Gastroesophageal sphincter (tissue), 4 donors: ENCODE measurements around the gene SECISBP2L. TPM values are rescaled to one million over a fixed set of nuclear protein-coding genes. Genes with fewer than 3 reads are reported as not detected.

Experiments
- ATAC-seq: fragments of 150-250 bp; one replicate; pipeline ENCODE4 v1.9.1; 2016; ENCODE audit warnings: mild to moderate bottlenecking, moderate library complexity
- H3K27ac ChIP-seq, 4 donors: fragments of 200-600 bp; sonication (generic) in 3 of 4; 1 replicate in 3 of 4; 2 replicates in 1 of 4; pipeline ENCODE4 v1.5.1; 2016 to 2019
- H3K27me3 ChIP-seq: fragments of 200-600 bp; sonication (generic); one replicate; pipeline ENCODE4 v1.5.1; 2019
- H3K36me3 ChIP-seq, 2 donors: fragments of 200-600 bp; sonication (generic); one replicate each; pipeline ENCODE4 v1.5.1; 2019; ENCODE audit warnings: control low read depth in 1 of 2
- H3K4me1 ChIP-seq, 3 donors: fragments of 200-600 bp; sonication (generic); 1 replicate in 2 of 3; 2 replicates in 1 of 3; pipeline ENCODE4 v1.5.1; 2016 to 2019; ENCODE audit warnings: control low read depth in 2 of 3
- H3K4me3 ChIP-seq, 2 donors: fragments of 200-600 bp; sonication (generic); one replicate each; pipeline ENCODE4 v1.5.1; 2019; ENCODE audit warnings: mild to moderate bottlenecking in 1 of 2, moderate library complexity in 1 of 2
- H3K9me3 ChIP-seq, 3 donors: fragments of 200-600 bp; sonication (generic); one replicate each; pipeline ENCODE4 v1.5.1; 2017 to 2019; ENCODE audit warnings: control low read depth in 2 of 3
- EP300 ChIP-seq: sonication (generic); formaldehyde crosslinking; IDR thresholded peaks from one replicate; pipeline ENCODE4 v1.6.1; 2017; ENCODE audit warnings: antibody characterized with exemption, mild to moderate bottlenecking
- POLR2A ChIP-seq, 2 donors: fragments of 450-650 bp; IDR thresholded peaks; one replicate each; pipeline ENCODE4 v1.6.1; 2017; ENCODE audit warnings: antibody characterized with exemption in 2 of 2, mild to moderate bottlenecking in 2 of 2, moderate library complexity in 1 of 2
- POLR2AphosphoS5 ChIP-seq: sonication (generic); formaldehyde crosslinking; IDR thresholded peaks from one replicate; pipeline ENCODE4 v1.6.1; 2017; ENCODE audit warnings: antibody characterized with exemption
- WGBS, 2 donors: methylation state at CpG; one replicate each; pipeline ENCODE4 v1.1.5; 2018; ENCODE audit warnings: low coverage in 1 of 2; 5-methylcytosine and 5-hydroxymethylcytosine counted together
- total RNA-seq, 4 donors: library from RNA; depleted of rRNA; stranded (reverse); fragments of >200 nt; gene quantifications; one replicate each; pipeline ENCODE4 v1.1.0, GENCODE V29; 2016
- TF ChIP-seq, protein P1 (sequence below), 4 experiments: fragments of 200-600 bp in 2 of 4; fragments of 450-650 bp in 2 of 4; sonication (generic) in 1 of 4; IDR thresholded peaks; one replicate each; pipeline ENCODE4 v1.5.1; 2017 to 2019; ENCODE audit warnings: antibody characterized with exemption in 4 of 4, mild to moderate bottlenecking in 2 of 4, moderate library complexity in 2 of 4

SECISBP2L gene
- total RNA-seq, 4 donors from 2014 or later, result 43.3 to 65.4 (median 63.0) TPM

DNA sequence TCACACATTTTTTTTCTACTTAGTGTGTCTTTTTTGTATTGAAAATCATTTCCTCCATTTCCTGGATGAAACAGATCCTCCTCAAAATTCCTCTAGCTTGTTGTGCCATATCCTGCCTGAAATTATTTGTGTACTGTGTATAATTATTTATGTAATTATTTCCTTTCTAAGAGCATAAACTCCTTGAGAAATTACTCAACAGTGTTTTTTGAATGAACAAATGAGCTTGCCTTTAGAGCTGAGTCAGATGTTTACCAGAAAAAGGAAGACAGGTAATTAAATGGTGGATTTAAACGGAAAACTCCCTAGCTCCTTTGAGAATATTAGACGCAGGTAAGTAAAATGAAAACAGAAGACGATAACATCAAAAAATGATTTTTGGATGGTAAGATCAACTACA lies 13.2 kb upstream of the SECISBP2L start:
- Histone ChIP-seq H3K4me3 (no peak overlapping the region), H3K9me3 (no peaks in the 10 kb centered on the region), H3K36me3 (no peaks in the 10 kb centered on the region), H3K4me1 (no peaks in the 10 kb centered on the region), H3K27me3 (no peaks in the 10 kb centered on the region), H3K27ac (no peak overlapping the region)
- no peak for TF ChIP-seq POLR2AphosphoS5
- WGBS, 2 donors, result 81 to 94% methylated on average over 3 of the region's 3 CpGs
- ATAC-seq, result no peak

DNA sequence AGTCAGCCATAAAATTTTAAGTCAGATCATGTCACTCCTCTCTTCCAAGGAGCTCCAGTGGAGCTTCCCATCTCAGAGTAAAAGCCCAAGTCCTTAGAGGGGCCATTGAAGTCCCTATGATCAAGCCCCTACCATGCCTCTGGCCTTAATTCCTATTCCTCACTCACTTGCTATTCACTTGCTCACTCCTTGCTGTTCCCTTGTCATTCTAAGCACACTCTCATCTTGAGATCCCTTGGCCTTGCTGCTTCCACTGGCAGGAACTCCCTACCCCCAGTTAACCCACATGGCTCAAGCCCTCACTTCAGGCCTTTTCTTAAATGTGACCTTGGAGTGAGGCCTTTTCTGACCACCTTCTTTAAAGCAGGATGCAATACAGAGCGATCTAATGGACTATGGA lies 12.3 kb upstream of the SECISBP2L start:
- Histone ChIP-seq H3K27ac (no peak overlapping the region), H3K4me3 (no peak overlapping the region), H3K36me3 (no peaks in the 10 kb centered on the region), H3K9me3 (no peaks in the 10 kb centered on the region), H3K27me3 (no peaks in the 10 kb centered on the region), H3K4me1 (no peaks in the 10 kb centered on the region)
- TF ChIP-seq POLR2A (IDR thresholded peaks at IDR 0.05), result no peak
- TF ChIP-seq EP300, result no peak
- no peak for TF ChIP-seq POLR2AphosphoS5
- TF ChIP-seq, protein P1, sequence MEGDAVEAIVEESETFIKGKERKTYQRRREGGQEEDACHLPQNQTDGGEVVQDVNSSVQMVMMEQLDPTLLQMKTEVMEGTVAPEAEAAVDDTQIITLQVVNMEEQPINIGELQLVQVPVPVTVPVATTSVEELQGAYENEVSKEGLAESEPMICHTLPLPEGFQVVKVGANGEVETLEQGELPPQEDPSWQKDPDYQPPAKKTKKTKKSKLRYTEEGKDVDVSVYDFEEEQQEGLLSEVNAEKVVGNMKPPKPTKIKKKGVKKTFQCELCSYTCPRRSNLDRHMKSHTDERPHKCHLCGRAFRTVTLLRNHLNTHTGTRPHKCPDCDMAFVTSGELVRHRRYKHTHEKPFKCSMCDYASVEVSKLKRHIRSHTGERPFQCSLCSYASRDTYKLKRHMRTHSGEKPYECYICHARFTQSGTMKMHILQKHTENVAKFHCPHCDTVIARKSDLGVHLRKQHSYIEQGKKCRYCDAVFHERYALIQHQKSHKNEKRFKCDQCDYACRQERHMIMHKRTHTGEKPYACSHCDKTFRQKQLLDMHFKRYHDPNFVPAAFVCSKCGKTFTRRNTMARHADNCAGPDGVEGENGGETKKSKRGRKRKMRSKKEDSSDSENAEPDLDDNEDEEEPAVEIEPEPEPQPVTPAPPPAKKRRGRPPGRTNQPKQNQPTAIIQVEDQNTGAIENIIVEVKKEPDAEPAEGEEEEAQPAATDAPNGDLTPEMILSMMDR (IDR thresholded peaks at IDR 0.05), result no peak
- WGBS, 2 donors, result 90% methylated on average over 1 of the region's 1 CpG; no CpG with 5 or more reads in 1 of the 2 donors
- ATAC-seq, result no peak

DNA sequence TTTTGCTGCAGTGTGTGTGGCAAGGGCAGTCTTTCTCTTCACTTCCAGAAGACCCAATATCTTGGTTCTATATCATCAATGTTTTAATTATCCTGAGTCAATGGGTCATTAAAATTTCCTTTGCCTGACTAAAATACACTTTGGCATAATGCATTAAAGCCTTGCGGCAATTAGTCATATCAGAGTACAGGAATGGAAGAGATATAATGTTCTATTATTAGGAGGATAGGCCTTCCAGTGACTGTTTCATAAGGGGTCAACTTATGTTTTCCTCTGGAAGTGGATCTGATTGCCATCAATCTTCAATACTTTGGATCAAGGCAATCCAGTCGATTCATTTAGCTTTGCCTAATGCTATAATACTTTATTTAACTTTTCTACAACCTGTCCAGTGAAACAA lies 9.4 kb upstream of the SECISBP2L start:
- no peak for TF ChIP-seq EP300
- TF ChIP-seq POLR2AphosphoS5, result no peak
- TF ChIP-seq, protein P1 (IDR thresholded peaks at IDR 0.05), result no peak
- no peak for TF ChIP-seq POLR2A (IDR thresholded peaks at IDR 0.05)
- no peak for ATAC-seq
- H3K9me3 ChIP-seq, result no peaks in the 10 kb centered on the region
- H3K4me1 ChIP-seq, result no peaks in the 10 kb centered on the region
- H3K27ac ChIP-seq, result no peak overlapping the region
- H3K4me3 ChIP-seq, result no peak overlapping the region
- H3K36me3 ChIP-seq, result no peaks in the 10 kb centered on the region
- WGBS, 2 donors, result 72 to 78% methylated on average over 1 to 2 of the region's 2 CpGs
- no peaks in the 10 kb centered on the region for H3K27me3 ChIP-seq

DNA sequence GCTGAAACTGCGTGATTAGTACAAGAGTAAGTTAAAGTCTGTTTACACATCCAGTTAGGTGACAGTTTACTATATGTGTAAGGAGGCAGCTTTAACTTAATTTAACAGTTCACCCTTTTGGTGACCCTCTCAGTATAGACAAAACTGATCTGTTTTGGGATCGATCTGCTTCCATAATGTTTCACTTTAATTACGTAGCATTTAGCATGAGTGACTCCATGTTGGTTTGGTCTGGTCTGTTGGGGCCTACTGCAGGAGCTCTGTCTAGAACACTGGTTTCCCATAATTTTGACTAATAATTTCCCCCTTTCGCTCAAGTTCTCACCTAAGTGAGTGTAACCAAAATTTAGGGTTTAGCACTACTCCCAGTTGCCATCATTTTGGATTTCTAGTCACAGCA lies 6.4 kb upstream of the SECISBP2L start:
- H3K27me3 ChIP-seq, result no peaks in the 10 kb centered on the region
- no peaks in the 10 kb centered on the region for H3K36me3 ChIP-seq
- H3K9me3 ChIP-seq, result no peaks in the 10 kb centered on the region
- ATAC-seq, result no peak
- no peak overlapping the region for H3K4me3 ChIP-seq
- no peaks in the 10 kb centered on the region for H3K4me1 ChIP-seq
- 94 to 95% methylated on average over 4 of the region's 4 CpGs for WGBS, 2 donors
- no peak overlapping the region for H3K27ac ChIP-seq
- TF ChIP-seq EP300 (no peak), POLR2AphosphoS5 (no peak), POLR2A (IDR thresholded peaks at IDR 0.05) (no peak)
- TF ChIP-seq, protein P1 (IDR thresholded peaks at IDR 0.05), result no peak

DNA sequence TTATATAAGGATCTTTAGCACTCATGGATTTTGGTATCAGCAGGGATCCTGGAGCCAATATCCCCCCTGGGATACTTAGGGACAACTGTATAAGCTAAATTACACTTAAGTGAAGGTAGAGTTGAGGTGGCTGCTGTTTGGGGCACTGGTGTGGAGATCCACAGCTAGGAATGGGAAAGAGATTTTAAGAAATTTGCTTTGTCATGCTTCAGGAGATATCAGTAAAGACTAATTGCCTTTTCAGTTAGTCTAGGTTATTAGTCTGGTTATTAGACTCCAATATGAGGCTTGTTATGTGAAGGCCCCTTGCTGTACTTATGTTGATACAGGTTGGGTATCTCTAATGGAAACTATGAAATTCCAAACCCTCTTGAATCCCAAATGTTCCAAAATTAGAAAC lies 1.2 kb upstream of the SECISBP2L start:
- Histone ChIP-seq H3K4me1 (peaks cover 5 to 36% (median 5%) of the 10 kb centered on the region in 3 donors), H3K4me3 (no peak overlapping the region), H3K27me3 (no peaks in the 10 kb centered on the region), H3K36me3 (no peaks in the 10 kb centered on the region), H3K27ac (no peak overlapping the region), H3K9me3 (no peaks in the 10 kb centered on the region)
- TF ChIP-seq POLR2AphosphoS5 (no peak), POLR2A (IDR thresholded peaks at IDR 0.05) (no peak), EP300 (no peak)
- TF ChIP-seq, protein P1 (IDR thresholded peaks at IDR 0.05), result no peak
- no peak for ATAC-seq
